Measurements from ENCODE around the gene DAPK1.
A peak's percentile ranks its signal among the peaks of the same experiment; 100 is the strongest.
"Not testable (repeated sequence)": the region's sequence is repeated elsewhere in the genome, so short reads cannot be mapped to it uniquely, and the experiment has no call there.

DAPK1 gene

DNA sequence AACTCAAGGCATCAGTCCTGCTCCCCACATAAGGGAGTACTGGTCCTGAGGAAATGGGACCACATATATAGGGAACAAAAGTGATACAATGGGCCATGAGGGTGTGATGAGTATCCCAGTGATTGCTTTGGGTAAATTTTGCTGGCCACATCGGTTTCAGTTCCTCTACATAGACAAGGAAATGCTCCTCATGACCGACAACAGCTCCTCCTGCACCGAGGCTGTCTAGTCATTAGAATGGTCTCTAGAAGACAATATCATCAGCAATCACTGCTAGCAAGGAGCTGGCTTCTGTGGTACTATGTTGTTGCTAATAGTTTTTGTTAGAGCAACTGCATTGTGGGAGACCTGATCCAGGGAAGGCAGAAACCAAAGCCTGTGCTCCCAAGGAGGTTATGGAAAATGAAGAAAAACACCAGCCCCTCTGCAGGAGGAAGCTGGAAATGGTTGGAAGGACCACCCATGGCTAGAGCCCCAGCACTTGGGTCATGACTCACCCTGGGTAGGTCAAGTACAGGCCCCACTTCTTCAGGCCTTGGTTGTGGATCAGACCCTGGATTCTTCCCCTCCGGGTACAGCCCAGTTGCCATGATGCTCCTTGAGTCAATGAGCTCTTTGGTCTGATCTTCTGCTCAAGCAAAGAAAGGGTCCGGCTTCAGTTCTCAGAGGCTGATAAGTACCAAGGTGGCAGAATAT, 224.9 kb downstream of the DAPK1 start:
- DNase-seq, result no peak

GRCh38 chr9:87725356-87725899, 227.8 kb downstream of the DAPK1 start:
- DNase-seq, result no peak

GRCh38 chr9:87725900-87726709, 228.4 kb downstream of the DAPK1 start, which contains the start of gene CTSL:
CTSL (plus strand) TSS chr9:87726119; CDS start chr9:87727604, 1,485 bp downstream.
- peak; percentile 65 to 74 for DNase-seq

- no peak for DNase-seq
Measured at GRCh38 chr9:87729246-87729645, 231.6 kb downstream of the DAPK1 start.

GRCh38 chr9:87731321-87731720, 233.7 kb downstream of the DAPK1 start:
- no peak for DNase-seq

GRCh38 chr9:87732344-87732743, 234.7 kb downstream of the DAPK1 start:
- no peak for DNase-seq

- no peak for DNase-seq
Measured at GRCh38 chr9:87732756-87733155, 235.1 kb downstream of the DAPK1 start.

GRCh38 chr9:87733273-87734052, 235.8 kb downstream of the DAPK1 start:
- no peak for DNase-seq

GRCh38 chr9:87734106-87734505, 236.4 kb downstream of the DAPK1 start:
- no peak for DNase-seq

- no peak for DNase-seq
Measured at GRCh38 chr9:87739546-87739945, 241.9 kb downstream of the DAPK1 start.

DNA sequence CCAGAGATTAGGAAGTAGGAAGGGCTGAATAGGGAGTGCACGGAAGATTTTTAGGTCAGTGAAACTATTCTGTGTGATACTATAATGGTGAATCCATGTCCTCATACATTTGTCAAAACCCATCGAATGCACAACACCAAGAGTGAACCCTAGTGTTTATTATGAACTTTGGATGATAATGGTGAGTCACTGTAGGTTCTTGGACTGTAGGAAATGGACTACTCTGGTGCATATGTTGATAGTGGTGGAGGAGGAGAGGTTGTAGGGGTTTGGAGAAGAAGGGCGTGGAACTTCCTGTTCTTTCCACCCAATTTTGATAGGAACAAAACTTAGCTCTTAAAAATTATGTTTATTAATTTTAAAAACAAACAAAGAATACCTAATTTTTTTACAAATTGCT, 242.5 kb downstream of the DAPK1 start:
- DNase-seq, result no peak

DNA sequence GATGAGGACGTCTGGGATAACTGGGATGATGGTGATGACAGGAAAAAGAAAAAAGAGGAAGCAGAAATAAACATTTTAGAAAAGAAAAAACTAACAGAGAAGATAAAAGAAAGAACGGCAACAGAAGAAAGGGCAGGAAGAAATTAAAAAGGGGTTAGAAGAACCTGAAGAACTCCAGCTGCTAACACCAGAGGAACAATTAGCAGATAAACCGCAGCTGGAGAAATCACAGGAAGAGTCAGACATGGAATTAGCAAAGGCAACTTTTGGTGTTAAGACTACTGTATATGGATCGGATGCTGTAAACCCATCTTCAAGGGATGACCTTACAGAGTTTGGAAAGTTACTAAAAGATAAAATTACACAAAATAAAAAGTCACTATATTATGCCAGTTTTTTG, 243.7 kb downstream of the DAPK1 start:
- DNase-seq, result no peak

DNA sequence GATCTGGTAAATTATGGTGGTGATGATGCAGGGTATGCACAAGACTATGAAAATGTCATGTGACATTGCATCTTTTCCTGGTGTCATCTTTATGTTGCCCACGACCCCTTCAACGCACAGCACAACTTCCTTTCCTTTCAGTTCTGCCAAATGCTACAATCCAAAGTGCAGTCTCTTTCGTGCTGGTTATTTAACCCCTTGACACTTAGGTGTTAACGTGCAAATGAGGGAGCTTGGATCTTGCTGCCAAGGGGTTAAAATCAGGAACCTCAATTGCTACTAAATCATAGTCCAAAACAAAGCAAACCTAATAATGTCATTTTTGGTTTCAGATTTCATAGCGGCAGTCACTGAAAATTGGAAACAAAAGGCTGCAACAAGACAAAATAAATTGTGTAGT, 244.2 kb downstream of the DAPK1 start:
- DNase-seq, result no peak

GRCh38 chr9:87742813-87743428, 245.3 kb downstream of the DAPK1 start:
- no peak for DNase-seq

DNA sequence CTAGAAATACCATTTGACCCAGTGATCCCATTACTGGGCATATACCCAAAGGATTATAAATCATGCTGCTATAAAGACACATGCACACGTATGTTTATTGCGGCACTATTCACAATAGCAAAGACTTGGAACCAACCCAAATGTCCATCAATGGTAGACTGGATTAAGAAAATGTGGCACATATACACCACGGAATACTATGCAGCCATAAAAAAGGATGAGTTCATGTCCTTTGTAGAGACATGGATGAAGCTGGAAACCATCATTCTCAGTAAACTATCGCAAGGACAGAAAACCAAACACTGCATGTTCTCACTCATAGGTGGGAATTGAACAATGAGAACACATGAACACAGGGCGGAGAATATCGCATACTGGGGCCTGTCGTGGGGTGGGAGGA, 246.6 kb downstream of the DAPK1 start:
- DNase-seq, result not testable (repeated sequence)

GRCh38 chr9:87746186-87746585, 248.5 kb downstream of the DAPK1 start:
- no peak for DNase-seq

DNA sequence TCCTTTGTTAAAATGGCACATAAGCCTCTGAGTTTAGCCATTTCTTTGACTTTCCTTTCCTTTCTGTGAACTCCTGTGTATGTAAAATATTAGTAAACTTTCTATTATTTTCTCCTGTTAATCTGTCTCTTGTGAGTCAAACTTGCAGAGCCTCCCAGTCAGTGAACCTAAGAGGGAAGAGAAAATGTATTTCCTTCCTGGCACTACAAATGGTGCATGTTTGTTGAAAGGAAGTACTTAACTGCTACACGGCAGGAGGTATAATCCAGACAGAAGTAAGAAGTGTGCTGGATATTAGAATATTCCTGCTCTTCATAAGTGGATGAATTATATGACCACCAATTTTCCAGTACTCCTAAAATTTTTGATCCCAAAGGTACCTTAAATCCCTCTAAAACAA, 251.2 kb downstream of the DAPK1 start:
- no peak for DNase-seq

- no peak for DNase-seq
Measured at GRCh38 chr9:87749335-87750035, 251.8 kb downstream of the DAPK1 start.

DNA sequence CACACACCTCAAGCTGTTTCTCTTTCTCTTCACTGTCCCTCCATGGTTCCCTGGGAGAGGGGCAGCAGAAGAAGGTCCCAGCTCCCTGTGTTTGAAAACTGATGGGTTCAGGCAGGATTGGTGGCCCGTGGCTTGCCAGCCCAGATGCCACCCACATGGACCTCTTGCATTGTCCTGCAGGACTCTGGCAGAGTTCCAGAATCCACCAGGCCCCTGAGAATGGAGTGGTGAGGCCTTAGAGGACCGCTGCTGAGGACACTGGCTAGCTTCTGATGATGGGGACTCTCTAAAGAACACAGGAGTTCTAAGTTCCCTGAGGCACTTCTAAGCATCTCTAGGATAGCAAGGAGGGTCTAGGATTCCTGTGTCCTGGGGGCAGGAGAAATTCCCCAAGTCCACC, 253.1 kb downstream of the DAPK1 start:
- no peak for DNase-seq

GRCh38 chr9:87751423-87751822, 253.8 kb downstream of the DAPK1 start:
- no peak for DNase-seq

- DNase-seq, result no peak
Measured at GRCh38 chr9:87751868-87752267, 254.2 kb downstream of the DAPK1 start.

DNA sequence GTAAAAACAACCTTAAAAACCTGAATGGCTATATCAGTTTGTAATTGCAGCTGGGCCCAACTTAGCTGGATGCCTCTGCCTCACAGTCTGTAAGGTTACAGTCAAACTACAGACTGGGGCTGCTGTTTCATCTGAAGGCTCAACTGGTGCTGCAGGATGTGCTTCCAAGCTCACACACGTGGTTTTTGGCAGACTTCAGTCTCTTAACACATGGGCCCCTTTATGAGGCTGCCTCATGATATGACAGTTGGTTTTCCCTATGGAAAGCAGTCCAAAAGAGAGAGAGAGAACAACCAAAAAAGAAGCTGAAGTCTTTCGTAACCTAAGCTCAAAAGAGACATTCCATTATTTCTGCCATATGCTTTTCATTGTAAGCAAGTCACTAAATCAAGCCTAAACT, 255.6 kb downstream of the DAPK1 start:
- no peak for DNase-seq

All from stimulated activated CD4-positive, alpha-beta T cell treated with anti-CD3 and anti-CD28 coated beads, Interleukin-2, amount 100 ng/mL, for 24 hours (primary cell).